Smooth muscle cell of the brain vasculature (primary cell): ENCODE results near the gene CEP295NL.
"Not testable (repeated sequence)": the region's sequence is repeated elsewhere in the genome, so short reads cannot be mapped to it uniquely, and the experiment has no call there.

Experiments used
- DNase-seq: peaks from one replicate; pipeline ENCODE4 v3.0.0-alpha.2; 2012; ENCODE audit warnings: low read depth, low spot score

CEP295NL gene

DNA sequence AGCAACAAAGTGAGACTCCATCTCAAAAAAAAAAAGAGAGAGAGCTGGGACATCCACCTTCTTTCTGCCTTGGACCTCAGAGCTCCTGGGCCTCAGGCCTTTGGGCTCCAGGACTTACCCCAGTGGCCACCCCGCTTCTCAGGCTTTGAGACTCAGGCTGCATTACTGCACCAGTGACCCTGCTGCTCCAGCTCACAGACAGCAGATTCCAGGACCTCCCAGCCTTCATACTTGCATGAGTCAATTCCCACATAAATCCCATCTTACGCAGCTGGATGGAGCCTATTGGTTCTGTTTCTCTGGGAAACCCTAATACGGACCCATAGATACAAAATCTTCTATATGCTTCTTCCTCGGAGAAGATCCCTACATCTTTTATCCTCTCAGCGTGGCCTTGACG is 2.1 kb upstream of the CEP295NL start:
- no peak for DNase-seq

DNA sequence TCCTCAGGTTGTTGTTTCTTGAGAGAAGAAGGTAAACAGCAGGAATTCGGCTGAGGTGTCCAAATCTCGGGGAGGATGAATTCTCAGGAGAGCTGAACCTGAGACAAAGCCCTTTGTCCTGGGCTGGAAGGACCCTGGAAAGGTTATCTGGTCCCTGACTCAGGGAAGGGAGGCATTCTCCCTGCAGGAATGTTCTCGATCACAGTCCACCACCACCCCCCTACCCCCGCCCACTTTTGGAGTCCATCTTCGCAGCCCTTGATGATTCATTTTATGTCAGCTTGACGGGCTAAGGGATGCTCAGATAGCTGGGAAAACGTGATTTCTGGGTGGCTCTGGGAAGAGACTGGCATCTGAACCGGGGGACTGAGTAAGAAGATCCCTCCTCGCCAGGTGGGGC is 1.4 kb upstream of the CEP295NL start:
- DNase-seq, result no peak

DNA sequence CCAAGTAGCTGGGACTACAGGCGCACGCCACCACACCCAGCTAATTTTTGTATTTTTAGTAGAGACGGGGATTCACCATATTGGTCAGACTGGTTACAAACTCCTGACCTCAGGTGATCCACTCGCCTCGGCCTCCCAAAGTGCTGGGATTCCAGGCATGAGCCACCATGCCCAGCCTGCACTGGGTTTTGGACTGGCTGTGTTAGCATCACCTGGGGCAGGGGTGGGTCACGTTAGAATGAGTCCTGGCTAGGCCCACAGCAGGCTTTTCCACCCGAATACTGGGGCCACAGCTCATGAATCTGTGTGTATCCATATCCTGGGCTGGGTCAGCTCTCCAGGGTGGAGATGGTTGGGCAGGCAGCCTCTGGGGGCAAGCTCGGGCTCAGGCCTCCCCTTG is 770 bp downstream of the CEP295NL start:
- DNase-seq, result not testable (repeated sequence)

DNA sequence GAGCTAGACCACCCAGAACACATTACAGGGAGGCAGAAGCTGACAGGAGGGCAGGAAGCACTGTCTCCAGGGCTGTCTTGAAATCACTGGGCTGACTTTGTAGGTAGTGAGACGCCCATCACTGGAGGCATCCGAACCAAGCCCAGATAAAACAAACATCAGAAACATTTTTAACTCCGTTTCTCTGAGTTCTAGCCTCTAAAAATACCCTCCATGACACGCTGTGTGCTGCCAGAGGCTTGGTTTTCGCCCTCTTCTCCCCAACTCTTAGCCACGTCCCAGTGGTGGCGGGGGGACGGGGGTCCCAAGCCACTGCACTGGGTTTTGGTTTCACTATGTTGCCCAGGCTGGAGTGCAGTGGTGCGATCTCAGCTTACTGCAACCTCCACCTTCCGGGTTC is 1.2 kb downstream of the CEP295NL start:
- DNase-seq, result no peak

DNA sequence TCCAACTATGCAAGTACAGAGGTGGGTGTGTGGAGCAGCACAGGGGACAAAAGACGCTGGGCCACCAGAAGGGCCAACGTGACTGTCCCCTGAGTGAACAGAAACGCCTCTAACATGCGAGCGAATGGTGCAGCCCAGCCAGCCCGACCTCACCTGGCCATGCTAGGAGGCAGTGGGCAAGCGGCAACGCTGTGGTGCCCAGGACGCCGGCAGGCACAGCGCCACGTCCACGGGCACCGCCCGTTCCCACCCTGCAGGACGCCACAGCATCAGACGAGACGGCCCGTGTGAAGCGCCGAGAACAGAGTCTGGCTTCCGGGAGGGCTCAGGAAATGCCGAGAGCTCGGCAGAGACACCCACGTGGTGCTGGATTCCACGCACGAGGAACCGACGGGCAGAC is 2.2 kb downstream of the CEP295NL start:
- no peak for DNase-seq

DNA sequence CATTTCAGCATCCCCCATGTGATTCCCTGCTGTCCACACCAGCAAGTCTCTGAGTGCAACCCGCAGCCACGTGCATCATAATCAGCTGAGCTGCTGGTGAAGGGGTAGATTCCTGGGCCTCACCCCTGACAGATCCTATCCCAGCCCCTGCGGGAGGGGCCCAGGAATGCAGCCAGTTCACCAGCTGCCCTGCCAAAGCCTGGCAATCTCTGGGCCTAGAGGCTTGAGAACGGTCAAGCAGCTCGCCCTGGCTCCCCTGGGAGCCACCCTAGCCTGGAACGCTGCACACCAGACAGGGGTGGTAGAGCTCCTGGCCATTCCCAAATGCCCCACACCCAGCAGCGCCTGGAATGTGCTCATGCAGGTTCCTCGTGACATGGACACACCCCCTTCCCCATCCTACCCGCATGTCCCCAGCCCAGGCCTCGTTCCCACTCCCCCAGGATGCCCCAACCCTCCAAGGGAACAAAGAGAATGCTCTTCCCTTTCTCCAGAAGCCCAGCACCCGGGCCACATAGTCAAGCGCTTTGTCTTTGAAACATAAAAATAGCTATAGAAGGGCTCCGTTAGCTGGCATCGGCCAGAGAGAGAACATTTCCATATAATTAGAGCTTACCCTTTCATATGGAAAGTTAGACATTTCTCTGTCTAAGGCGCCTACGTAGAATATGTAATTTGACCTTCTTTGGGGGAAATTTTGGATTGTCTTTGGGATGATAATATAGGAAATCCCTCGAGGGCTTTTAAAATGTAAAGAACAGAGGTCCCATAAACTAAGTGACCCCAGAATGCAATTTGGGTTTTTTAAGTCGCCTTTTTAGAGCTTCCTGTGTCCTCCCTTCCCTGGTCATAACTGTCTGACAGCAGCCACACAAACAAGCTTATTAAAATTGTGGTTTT is 3.4 kb downstream of the CEP295NL start:
- DNase-seq, result no peak

DNA sequence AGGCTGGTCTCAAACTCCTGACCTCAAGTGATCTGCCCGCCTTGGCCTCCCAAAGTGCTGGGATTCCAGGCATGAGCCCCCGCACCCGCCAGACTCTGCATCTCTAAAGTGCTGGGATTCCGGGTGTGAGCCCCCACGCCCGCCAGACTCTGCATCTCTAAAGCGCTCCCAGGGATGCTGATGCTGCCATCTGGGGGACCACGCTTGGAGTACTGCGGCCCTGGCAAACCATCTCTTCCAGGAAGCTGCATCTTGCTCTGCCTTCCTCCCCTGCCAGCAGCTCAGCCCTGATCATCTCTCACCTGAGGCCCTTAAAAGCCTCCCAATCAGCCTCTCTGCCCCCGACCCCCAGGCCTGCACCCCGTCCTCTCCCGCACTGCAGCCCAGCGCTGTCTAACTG is 4.1 kb downstream of the CEP295NL start:
- no peak for DNase-seq

DNA sequence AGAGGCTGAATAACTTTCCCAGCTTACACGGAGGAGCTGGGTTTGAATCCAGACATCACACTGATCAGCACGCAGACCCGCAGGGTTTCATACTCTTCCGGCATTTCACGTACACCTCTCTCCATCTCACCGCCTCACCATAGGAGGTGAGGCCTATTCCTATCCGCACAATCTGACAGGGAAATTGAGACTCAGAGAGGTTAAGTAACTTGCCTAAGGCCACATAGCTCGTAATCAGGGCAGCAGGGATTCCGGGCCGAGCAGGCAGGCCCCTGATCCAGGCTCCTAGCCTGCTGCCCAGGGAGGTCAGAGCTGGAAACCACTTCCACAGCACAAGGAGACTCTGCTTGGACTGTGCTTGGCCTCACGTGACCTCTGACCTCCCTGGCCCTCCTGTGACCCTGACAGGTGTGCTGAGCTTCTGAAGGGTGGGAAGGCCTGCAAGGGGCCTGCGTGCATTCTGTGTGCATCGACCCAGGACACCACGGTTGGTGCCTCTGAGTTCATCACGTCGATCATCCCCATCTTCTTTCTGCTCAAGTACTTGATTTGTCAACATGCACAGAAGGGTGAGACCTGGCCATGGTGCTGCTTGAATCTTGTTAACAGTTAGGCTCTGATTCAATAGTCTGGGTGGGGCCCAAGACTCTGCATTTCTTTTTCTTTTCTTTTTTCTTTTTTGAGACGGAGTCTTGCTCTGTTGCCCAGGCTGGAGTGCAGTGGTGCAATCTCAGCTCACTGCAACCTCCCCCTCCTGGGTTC is 4.7 kb downstream of the CEP295NL start:
- no peak for DNase-seq

DNA sequence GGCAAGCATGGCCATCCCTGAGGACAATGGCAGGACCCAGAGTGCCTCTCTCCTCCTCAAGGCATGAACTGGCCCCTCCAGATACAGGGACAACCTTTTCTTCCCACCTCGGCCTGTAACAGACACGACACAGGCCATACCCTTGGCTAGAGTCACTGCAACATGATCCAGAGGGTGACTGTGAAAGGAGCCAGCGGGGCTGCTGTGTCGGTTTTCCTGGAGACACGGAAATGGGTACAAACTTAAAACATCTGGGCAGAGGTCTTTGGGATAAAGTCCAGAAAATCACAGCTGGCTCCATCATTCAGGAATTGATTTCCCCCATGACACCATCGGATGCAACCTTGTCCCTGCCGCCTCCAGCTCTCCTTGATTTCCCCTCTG is 5.3 kb downstream of the CEP295NL start:
- no peak for DNase-seq

DNA sequence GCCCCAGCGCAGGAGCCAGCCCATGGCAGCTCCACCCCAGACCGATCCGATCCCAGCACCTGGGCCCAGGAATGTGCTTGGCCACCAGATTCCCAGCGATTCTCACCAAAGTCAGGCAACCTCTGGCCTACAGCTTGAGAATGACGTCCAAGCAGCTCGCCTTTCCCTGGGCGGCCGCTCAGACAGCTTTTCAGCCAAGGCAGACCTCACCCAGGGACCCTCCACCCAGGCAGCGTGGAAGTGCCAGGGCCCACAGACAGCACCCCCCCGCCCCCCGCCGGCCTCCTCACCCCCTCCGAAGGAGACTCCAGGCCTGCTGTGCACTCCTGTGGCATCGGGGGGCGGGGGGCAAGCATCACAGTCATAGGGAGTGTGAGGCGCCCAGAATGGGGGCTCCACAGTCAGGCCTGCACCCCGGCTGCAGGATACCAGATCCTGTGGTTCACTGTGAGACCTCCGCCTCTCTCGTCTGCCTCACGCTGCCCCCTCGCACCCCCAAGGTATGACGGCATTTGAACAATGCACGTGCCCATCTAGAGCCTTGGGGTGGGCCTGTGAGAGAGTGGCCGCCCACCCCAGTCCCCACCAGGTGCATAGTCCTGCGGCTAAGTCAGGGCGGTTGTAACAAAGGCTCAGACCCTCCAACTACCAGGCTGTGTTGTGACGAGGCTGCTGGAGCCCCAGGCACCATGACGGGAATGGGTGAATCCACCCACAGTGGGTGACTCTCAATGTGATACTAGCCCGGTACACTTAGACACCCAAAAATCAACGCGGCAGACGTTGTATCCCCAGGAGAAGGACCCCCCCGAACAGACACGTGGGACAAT is 6.0 kb downstream of the CEP295NL start:
- DNase-seq, result no peak

DNA sequence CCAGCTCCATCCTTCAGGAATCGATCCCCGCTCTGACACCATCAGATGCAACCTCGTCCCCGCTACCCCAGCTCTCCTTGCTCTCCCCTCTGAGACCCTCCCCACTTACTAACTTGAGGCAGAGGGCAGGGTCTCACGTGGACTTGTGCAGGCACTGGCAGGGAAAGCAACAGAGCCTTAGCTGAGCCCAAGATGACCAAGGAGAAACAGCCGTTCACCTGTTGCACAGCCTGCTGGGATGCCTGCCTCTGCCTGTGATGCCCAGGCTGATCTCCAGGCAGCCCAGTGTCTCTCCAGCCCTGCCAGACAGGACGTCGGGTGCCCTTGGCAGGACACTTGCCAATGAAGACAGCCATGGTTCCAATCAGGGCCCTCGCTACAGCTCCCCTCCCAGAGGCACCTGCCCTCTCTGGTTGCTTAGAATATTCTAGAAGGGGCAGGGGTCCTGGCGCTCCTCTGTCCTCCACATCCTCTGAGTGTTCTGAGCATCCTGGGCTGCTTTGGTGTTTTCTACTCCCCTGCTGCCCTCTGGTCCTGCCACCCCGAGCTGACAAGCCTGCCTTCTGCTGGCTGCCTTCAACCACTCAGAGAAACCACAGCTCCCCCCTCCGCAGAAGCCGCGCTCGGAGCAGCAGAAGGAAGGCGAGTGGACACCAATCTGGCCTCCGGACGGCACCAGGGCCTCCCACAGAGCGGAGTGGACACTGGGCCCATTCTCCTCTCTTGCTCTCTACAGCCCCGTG is 6.7 kb downstream of the CEP295NL start:
- no peak for DNase-seq

DNA sequence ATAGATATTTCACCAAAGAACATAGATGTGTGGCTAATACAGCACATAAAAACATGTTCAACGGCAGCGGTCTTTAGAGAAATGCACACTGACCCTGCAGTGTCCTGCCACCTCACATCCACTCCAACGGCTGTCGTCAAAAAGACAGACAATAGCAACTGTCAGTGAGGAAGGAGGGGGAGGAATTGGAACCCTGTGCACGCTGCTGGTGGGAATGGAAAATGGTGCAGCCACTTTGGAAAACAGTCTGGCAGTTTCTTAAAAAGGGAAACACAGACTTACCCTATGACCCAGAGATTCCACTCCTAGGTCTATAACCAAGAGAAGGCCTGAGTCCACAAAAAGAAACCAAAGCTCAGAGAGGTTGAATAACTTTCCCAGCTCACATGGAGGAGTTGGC is 7.7 kb downstream of the CEP295NL start:
- DNase-seq, result no peak

DNA sequence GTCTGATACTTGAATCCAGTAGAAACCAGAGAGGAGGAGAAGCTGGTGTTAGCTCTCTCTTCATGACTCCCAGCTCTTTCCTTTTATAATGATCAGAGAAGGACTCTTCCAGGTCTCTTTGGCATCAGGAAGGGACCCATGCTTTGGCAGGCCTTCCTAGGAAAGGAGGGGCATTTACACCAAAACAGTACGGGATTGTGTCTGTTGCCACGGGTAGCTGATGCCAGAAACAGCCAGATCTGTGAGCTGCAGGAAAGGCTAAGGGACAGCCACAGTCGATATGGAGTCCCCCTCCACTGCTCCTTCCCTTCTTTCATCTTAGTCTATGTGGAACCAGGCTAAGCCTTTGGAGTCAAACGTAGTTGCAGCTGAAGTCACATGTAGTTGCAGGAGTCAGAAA is 9.3 kb downstream of the CEP295NL start:
- no peak for DNase-seq

DNA sequence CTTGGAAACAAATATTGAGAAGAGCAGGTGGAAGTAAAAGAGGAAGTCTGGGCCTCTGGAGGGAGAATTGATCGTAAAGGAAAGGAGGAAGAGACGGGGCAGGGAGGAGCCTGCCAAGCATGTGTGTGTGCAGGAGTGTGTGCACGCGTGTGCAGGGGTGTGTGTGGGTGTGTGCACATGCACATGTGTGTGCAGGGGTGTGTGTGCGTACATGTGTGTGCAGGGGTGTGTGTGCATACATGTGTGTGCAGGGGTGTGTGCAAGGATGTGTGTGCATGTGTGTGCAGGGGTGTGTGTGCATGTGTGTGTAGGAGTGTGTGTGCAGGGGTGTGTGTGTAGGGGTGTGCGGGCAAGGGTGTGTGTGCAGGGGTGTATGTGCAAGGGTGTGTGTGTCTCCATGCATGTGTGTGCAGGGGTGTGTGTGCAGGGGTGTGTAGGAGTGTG is 10.0 kb downstream of the CEP295NL start:
- no peak for DNase-seq

DNA sequence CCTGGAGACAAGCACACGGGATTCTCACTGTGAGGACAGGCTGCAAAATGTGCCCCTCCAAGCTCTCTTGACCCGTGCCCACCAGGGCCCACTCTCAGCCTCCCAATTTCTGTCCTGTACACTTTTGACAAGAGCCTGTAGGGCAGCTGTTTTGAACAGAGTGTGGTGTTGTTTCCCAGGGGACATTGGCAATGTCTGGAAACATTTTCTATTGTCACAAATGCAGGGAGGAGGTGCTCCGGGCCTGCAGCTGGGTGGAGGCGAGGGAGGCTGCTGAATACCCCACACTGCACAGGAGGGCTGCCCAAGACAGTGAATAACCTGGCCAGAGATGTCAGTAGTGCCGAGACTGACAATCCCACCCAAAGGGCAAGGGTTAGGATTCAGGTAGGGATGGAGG is 10.5 kb downstream of the CEP295NL start:
- no peak for DNase-seq

DNA sequence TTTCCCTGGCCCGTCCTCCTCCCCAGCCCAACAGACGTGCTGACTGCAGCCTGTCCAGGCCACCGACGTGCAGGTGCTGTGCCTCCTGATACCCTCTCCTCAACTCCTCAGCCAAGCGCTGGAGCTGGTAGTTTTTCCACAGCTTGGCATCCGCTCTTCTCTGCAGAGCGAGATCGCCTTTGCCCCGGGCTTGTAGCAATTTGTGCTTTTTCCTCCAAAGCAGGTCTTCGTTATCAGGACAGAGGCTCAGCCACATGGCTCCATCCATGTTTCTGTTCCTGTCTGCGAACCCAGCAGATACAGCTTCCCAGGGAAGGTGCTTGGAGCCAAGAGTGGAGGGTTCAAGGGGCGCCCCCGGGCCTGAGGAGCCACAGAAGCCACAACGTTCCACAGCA is 10.9 kb downstream of the CEP295NL start:
- no peak for DNase-seq

DNA sequence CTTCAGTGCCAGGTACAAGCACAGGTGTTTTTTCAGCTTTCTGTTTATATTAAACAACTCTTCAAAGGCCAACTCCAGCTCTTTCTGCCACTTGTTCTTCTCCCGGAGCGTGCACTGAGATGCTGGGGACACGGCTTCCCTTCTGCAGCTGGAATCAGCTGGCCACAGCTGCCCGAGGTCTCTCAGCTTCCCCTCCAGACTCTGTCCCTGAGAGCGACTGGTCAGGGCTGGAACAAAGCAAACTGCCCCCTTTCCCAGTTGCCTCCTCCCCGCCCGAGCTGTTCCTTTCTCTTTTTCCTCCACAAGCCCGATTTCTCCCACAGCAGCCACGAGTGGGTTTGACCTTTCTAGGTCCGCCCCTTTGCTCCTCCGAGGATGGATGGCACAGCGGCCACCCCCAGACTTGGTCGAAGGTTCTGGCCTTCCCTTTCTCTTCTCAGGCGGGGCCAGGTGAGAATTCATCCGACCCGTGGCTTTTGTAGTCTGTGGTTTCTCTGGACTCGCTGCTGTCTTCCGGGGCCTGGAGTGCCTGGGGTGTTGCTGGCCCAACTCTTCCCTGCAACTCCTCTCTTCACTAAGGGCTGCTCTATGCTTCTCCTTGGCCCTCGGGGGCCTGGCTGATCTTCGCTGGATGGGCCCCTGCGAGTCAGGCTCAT is 11.5 kb downstream of the CEP295NL start:
- no peak for DNase-seq

DNA sequence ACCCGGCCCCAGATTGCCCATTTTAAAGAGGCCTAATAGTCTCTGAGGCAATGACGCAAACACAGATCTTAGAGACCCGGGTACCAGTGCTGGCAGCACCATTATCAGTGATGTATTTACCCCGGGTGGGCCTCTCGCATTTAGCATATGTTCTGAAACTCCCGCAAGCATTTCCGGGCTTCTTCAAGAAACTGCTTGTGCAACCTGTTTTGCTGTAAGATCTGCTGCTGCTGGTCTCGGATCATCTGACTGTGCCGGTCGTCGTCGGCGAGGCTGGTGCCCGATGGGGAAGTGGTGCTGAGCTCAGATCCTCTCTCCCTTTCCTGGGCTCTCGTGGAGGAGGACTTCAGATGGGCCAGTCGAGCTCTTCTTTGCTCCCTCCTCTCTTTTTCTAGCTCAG is 12.5 kb downstream of the CEP295NL start:
- no peak for DNase-seq

DNA sequence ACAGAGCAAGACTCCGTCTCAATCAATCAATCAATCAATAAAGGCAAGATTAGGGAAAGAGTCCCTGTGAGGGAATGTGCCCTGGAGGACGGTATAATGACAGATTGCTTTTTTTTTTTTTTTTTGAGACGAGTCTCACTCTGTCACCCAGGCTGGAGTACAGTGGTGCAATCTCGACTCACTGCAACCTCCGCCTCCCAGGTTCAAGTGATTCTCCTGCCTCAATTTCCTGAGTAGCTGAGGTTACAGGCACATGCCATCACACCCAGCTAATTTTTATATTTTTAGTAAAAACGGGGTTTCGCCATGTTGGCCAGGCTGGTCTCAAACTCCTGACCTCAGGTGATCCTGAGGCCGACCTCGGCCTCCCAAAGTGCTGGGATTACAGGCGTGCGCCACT is 12.9 kb downstream of the CEP295NL start:
- not testable (repeated sequence) for DNase-seq

DNA sequence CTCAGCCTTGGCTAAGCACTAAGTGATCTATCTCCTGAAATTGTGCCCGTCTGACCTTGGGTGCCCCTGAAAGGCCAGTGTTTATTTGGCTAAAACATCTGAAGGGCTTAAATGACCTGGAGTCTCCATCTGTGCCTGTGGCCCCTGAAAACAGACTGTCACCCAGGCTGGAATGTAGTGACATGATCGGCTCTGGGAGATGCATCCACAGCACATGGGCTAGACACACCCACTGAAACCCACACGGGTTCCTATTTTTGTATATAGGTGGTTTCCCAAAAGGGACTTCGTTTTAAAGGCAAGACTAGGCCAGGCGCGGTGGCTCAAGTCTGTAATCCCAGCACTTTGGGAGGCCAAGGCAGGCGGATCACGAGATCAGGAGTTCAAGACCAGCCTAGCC is 13.5 kb downstream of the CEP295NL start:
- DNase-seq, result no peak
